ENCODE results near the gene STIP1. TPM values are rescaled to one million over a fixed set of nuclear protein-coding genes. Genes with fewer than 3 reads are reported as not detected.
A peak's percentile ranks its signal among the peaks of the same experiment; 100 is the strongest.

STIP1 gene
- total RNA-seq, 4 donors from 2014 or later: 80.8 to 116 (median 106) TPM

- TF ChIP-seq POLR2A (IDR thresholded peaks at IDR 0.05) (no peak), CTCF (IDR thresholded peaks at IDR 0.05) (no peak)
- intact Hi-C loops (cut with DNase I): no loop called here
- Histone ChIP-seq H3K4me1 (peaks cover 35 to 49% of the 10 kb centered on the region in 2 donors), H3K4me3 (replicated peaks in 1 of 3) (no peak overlapping the region), H3K9me3 (no peaks in the 10 kb centered on the region), H3K27ac (peak overlapping the region in 2 of 3 donors; percentile 98 to 99), H3K36me3 (no peaks in the 10 kb centered on the region), H3K27me3 (no peaks in the 10 kb centered on the region)
- 86 to 92% methylated on average over 7 of the region's 7 CpGs for WGBS, 2 donors
- no peak for DNase-seq
Observed at GRCh38 chr11:64183890-64184289, 2.1 kb upstream of the STIP1 start.

GRCh38 chr11:64185175-64185692 is 737 bp upstream of the STIP1 start:
- H3K27me3 ChIP-seq: no peaks in the 10 kb centered on the region
- H3K4me3 ChIP-seq (replicated peaks in 1 of 3): peak overlapping the region; percentile 17 to 55 (median 53)
- intact Hi-C loops (cut with DNase I): no loop called here
- WGBS, 2 donors: 0 to 2% methylated on average over 17 to 24 of the region's 52 CpGs
- peaks cover 40 to 61% of the 10 kb centered on the region in 2 donors for H3K4me1 ChIP-seq
- H3K9me3 ChIP-seq: no peaks in the 10 kb centered on the region
- no peaks in the 10 kb centered on the region for H3K36me3 ChIP-seq
- TF ChIP-seq CTCF (IDR thresholded peaks at IDR 0.05) (peak in 4 of 6 experiments; percentile 41 to 68 (median 54)), POLR2A (IDR thresholded peaks at IDR 0.05) (peak; percentile 96 to 100)
- peak overlapping the region; percentile 60 to 99 (median 98) for H3K27ac ChIP-seq
- peak; percentile 91 to 93 for DNase-seq

GRCh38 chr11:64186492-64187165 is 658 bp downstream of the STIP1 start:
- DNase-seq: peak in 1 of 2 donors; percentile 27
- Histone ChIP-seq H3K4me3 (replicated peaks in 1 of 3) (no peak overlapping the region), H3K27ac (peak overlapping the region in 2 of 3 donors; percentile 26 to 92), H3K4me1 (peaks cover 34 to 51% of the 10 kb centered on the region in 2 donors), H3K9me3 (no peaks in the 10 kb centered on the region), H3K27me3 (no peaks in the 10 kb centered on the region), H3K36me3 (no peaks in the 10 kb centered on the region)
- intact Hi-C loops (cut with DNase I): no loop called here
- TF ChIP-seq POLR2A (IDR thresholded peaks at IDR 0.05) (no peak), CTCF (IDR thresholded peaks at IDR 0.05) (no peak)
- 2% methylated on average over 35 of the region's 48 CpGs for WGBS, 2 donors

- Histone ChIP-seq H3K27ac (no peak overlapping the region), H3K36me3 (peaks cover 48% of the 10 kb centered on the region in 2 donors), H3K9me3 (no peaks in the 10 kb centered on the region), H3K4me3 (replicated peaks in 1 of 3) (no peak overlapping the region), H3K27me3 (no peaks in the 10 kb centered on the region), H3K4me1 (peaks cover 5 to 18% of the 10 kb centered on the region in 2 donors)
- 88 to 94% methylated on average over 5 of the region's 5 CpGs for WGBS, 2 donors
- TF ChIP-seq CTCF (IDR thresholded peaks at IDR 0.05): no peak
- no peak for TF ChIP-seq POLR2A (IDR thresholded peaks at IDR 0.05)
- no peak for DNase-seq
- intact Hi-C loops (cut with DNase I): no loop called here
Observed at GRCh38 chr11:64192434-64192833, 6.5 kb downstream of the STIP1 start.

GRCh38 chr11:64196626-64197025 is 10.7 kb downstream of the STIP1 start:
- H3K36me3 ChIP-seq: peaks cover 81 to 83% of the 10 kb centered on the region in 2 donors
- no peak for TF ChIP-seq POLR2A (IDR thresholded peaks at IDR 0.05)
- TF ChIP-seq CTCF (IDR thresholded peaks at IDR 0.05): no peak
- H3K4me1 ChIP-seq: no peaks in the 10 kb centered on the region
- DNase-seq: no peak
- H3K9me3 ChIP-seq: no peaks in the 10 kb centered on the region
- 85 to 89% methylated on average over 9 of the region's 9 CpGs for WGBS, 2 donors
- intact Hi-C loops (cut with DNase I): no loop called here
- H3K27me3 ChIP-seq: no peaks in the 10 kb centered on the region
- no peak overlapping the region for H3K27ac ChIP-seq
- no peak overlapping the region for H3K4me3 ChIP-seq (replicated peaks in 1 of 3)
